Erythroblast (primary cell): Measurements from ENCODE around the gene ASAP2.

Experiments
- GATA1 ChIP-seq: IDR thresholded peaks from 2 replicates; pipeline ENCODE4 v1.6.1; 2011; ENCODE audit warnings: low read depth, mild to moderate bottlenecking, control low read depth, low read length, moderate library complexity
- POLR2A ChIP-seq: IDR thresholded peaks from 2 replicates; pipeline ENCODE4 v1.6.1; 2011; ENCODE audit warnings: mild to moderate bottlenecking, low read length

DNA sequence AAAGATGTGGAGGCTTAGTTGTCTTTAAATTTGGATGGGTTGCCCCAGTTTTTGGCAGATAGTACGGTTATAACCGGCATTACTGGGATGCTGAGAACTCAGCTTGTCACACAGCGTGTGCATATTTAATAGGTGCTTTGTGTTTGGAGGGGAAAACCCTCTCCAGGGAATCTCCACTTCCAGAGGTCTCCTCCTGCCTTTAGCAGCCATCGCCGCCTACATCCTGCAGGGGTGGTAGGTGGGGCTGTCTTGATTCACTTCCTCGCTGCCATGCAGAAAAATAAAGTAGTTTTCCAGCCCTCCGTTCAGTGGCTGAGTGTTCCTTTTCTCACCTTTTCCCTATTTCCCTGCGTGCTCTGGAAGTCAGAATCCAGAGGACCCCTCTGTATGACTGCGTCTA lies 140.3 kb downstream of the ASAP2 start:
- TF ChIP-seq POLR2A (no peak), GATA1 (no peak)
